GM12878 (cell line): Measurements from ENCODE around the gene BMAL1. TPM values are rescaled to one million over a fixed set of nuclear protein-coding genes. Genes with fewer than 3 reads are reported as not detected.

Source experiments
- ATF7 ChIP-seq: fragments of 450-650 bp; IDR thresholded peaks from 2 replicates; pipeline ENCODE4 v1.6.1; 2016; ENCODE audit warnings: low read depth, mild to moderate bottlenecking
- BHLHE40 ChIP-seq, 2 experiments: fragments of 450-650 bp in 1 of 2; IDR thresholded peaks; 2 replicates each; pipeline ENCODE4 v1.6.1; 2011 to 2017; ENCODE audit warnings: low read depth in 2 of 2, borderline replicate concordance in 1 of 2, improper control_type of control experiment in 1 of 2, low read length in 1 of 2, mild to moderate bottlenecking in 1 of 2
- CBX3 ChIP-seq: fragments of 200-600 bp; sonication (generic); IDR thresholded peaks from 2 replicates; pipeline ENCODE4 v1.6.1; 2016; ENCODE audit warnings: low read depth, borderline replicate concordance
- GABPA ChIP-seq: IDR thresholded peaks from 2 replicates; pipeline ENCODE4 v1.6.1; 2014; ENCODE audit warnings: antibody characterized with exemption, low read depth, mild to moderate bottlenecking, inconsistent platforms
- JUND ChIP-seq: IDR thresholded peaks from 2 replicates; pipeline ENCODE4 v1.6.1; 2012; ENCODE audit warnings: low read depth, mild to moderate bottlenecking, low read length, improper control_type of control experiment, moderate library complexity
- MEF2B ChIP-seq: fragments of 450-650 bp; IDR thresholded peaks from 2 replicates; pipeline ENCODE4 v1.6.1; 2018; ENCODE audit warnings: mild to moderate bottlenecking, moderate library complexity; ENCODE audit not compliant: partially characterized antibody, poor library complexity, severe bottlenecking
- MTA2 ChIP-seq: fragments of 450-650 bp; IDR thresholded peaks from 2 replicates; pipeline ENCODE4 v1.6.1; 2016; ENCODE audit warnings: low read depth, mild to moderate bottlenecking, moderate library complexity
- PAX8 ChIP-seq: fragments of 450-650 bp; IDR thresholded peaks from 2 replicates; pipeline ENCODE4 v1.6.1; 2017; ENCODE audit warnings: mild to moderate bottlenecking, moderate library complexity
- RCOR1 ChIP-seq: conservative IDR thresholded peaks from 2 replicates; pipeline ENCODE4 v1.6.1; 2012; ENCODE audit warnings: low read depth, low read length, improper control_type of control experiment
- RELA ChIP-seq: fragments of 450-650 bp; IDR thresholded peaks from 2 replicates; pipeline ENCODE4 v1.8.0; 2014; ENCODE audit warnings: borderline replicate concordance; ENCODE audit not compliant: partially characterized antibody
- SIX5 ChIP-seq: IDR thresholded peaks from 2 replicates; pipeline ENCODE4 v1.6.1; 2011; ENCODE audit warnings: mild to moderate bottlenecking, low read depth, low read length, moderate library complexity; ENCODE audit not compliant: severe bottlenecking
- SMAD1 ChIP-seq: fragments of 450-650 bp; IDR thresholded peaks from 2 replicates; pipeline ENCODE4 v1.6.1; 2018; ENCODE audit warnings: mild to moderate bottlenecking, low read depth; ENCODE audit not compliant: partially characterized antibody
- SP1 ChIP-seq: IDR thresholded peaks from one replicate; pipeline ENCODE4 v1.6.1; 2011; ENCODE audit warnings: low read depth, low read length
- SREBF1 ChIP-seq: IDR thresholded peaks from 2 replicates; pipeline ENCODE4 v1.6.1; 2012; ENCODE audit warnings: mild to moderate bottlenecking, low read length
- STAT1 ChIP-seq: fragments of 450-650 bp; conservative IDR thresholded peaks from 2 replicates; pipeline ENCODE4 v1.6.1; 2014; ENCODE audit warnings: antibody characterized with exemption, mild to moderate bottlenecking
- TCF12 ChIP-seq: IDR thresholded peaks from 2 replicates; pipeline ENCODE4 v1.6.1; 2011; ENCODE audit warnings: low read depth, mild to moderate bottlenecking, low read length
- ZBTB4 ChIP-seq: fragments of 450-650 bp; formaldehyde crosslinking; IDR thresholded peaks from 2 replicates; pipeline ENCODE4 v1.4.0; 2022; ENCODE audit warnings: mild to moderate bottlenecking, moderate library complexity
- ZNF384 ChIP-seq: IDR thresholded peaks from 2 replicates; pipeline ENCODE4 v1.6.1; 2012; ENCODE audit warnings: low read depth, mild to moderate bottlenecking, low read length, improper control_type of control experiment, borderline replicate concordance
- polyA plus RNA-seq, 11 experiments: library from polyadenylated mRNA; depleted of rRNA in 4 of 11; unstranded in 6 of 11; stranded (reverse) in 5 of 11; fragments of >200 nt; fragmentation: Nextera tagmentation in 4 of 11; fragmentation: Illumina TruSeq in 1 of 11; extraction: Ambion mirVana in 4 of 11; extraction: Trizol in 1 of 11; gene quantifications; 1 replicate in 1 of 11; 2 replicates in 10 of 11; pipeline versions ENCODE4 v1.2.1 to v1.2.3, GENCODE V29; 2011 to 2016; ENCODE audit warnings: inconsistent platforms in 2 of 11, missing spikeins in 2 of 11, low read depth in 1 of 11
- total RNA-seq, 4 experiments: library from RNA; depleted of rRNA in 3 of 4; stranded (reverse); fragments of >200 nt in 3 of 4; fragmentation: Illumina TruSeq in 1 of 4; extraction: Trizol in 1 of 4; gene quantifications; 2 replicates each; pipeline versions ENCODE4 v1.2.1 to v1.2.3, GENCODE V29; 2013 to 2021
- TF ChIP-seq, protein P1 (sequence below): fragments of 150-350 bp; IDR thresholded peaks from 2 replicates; pipeline ENCODE4 v1.6.1; 2014; ENCODE audit warnings: mild to moderate bottlenecking, low read depth, low read length
- TF ChIP-seq, protein P2 (sequence below): fragments of 450-650 bp; IDR thresholded peaks from 2 replicates; pipeline ENCODE4 v1.6.1; 2014; ENCODE audit warnings: mild to moderate bottlenecking
- TF ChIP-seq, protein P3 (sequence below): IDR thresholded peaks from 2 replicates; pipeline ENCODE4 v1.6.1; 2011; ENCODE audit warnings: low read depth, low read length, improper control_type of control experiment, borderline replicate concordance

Gene BMAL1
- total and polyA plus RNA-seq, 10 of the 15 experiments (the other 5 are each of a cell fraction or from before 2014, with no cell fraction given): 3.5 to 40.6 (median 13.6) TPM

DNA sequence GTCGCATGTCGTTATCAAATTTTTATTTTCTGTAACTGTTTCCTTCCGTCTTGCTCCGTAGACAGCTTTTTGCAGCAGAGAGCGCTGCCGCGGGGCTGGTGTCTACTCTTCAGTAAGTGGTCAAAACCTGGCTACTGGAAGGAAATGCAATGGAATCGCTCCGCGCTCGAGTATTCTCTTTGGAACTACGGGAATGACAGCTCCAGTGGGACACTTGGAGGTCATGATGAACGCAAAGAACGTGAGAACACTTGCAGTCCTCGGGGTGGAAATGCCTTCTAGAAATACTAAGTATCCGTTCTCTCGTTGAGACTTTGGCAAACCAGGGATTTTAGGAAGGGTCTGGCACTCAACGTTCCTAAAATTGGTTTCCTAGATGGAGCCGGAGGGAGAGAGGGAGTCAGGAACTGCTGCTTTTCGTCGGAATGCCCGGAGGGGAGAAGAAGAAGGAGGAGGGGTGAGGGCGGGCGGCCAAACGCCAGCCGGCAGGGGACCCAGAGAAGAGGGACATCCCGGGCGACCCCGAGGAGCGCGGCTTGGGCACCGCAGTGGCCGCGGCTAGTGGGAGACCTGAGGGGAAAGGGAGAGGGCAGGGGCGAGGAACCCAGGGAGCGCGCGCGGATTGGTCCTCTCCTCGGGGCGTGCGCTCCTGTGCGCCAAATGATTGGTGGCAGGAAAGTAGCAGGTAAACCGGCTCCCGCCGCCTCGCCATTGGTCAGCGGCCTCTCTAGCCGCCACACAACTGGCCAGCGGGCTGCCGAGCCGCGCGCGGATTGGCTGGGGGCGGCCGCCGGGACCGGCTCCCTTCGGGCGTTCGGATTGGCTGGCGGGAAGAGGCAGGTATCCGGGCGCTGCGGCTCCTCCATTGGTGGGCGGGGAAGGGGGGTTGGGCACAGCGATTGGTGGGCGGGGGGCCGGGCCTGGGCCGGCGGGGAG is 490 bp upstream of the BMAL1 start (continued):
- TF ChIP-seq CBX3 (no peak), SREBF1 (no peak), MEF2B (no peak), MTA2 (no peak), JUND (no peak), SMAD1 (no peak), RELA (no peak), ZBTB4 (peak; percentile 83; the same call in 1 of the 2 replicates), PAX8 (no peak), SP1 (peak; percentile 100), GABPA (no peak), RCOR1 (no peak), ATF7 (no peak), TCF12 (no peak), ZNF384 (no peak), SIX5 (peak; percentile 26), STAT1 (no peak), BHLHE40 (IDR thresholded peaks at IDR 0.05; ENCODE audit: borderline replicate concordance in 1 of 2, low read depth in 2 of 2, low read length in 1 of 2) (peak in 1 of 2 experiments; percentile 68; a peak in 1 of 4 replicates)
- TF ChIP-seq, protein P1, sequence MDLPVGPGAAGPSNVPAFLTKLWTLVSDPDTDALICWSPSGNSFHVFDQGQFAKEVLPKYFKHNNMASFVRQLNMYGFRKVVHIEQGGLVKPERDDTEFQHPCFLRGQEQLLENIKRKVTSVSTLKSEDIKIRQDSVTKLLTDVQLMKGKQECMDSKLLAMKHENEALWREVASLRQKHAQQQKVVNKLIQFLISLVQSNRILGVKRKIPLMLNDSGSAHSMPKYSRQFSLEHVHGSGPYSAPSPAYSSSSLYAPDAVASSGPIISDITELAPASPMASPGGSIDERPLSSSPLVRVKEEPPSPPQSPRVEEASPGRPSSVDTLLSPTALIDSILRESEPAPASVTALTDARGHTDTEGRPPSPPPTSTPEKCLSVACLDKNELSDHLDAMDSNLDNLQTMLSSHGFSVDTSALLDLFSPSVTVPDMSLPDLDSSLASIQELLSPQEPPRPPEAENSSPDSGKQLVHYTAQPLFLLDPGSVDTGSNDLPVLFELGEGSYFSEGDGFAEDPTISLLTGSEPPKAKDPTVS: no peak
- TF ChIP-seq, protein P2, sequence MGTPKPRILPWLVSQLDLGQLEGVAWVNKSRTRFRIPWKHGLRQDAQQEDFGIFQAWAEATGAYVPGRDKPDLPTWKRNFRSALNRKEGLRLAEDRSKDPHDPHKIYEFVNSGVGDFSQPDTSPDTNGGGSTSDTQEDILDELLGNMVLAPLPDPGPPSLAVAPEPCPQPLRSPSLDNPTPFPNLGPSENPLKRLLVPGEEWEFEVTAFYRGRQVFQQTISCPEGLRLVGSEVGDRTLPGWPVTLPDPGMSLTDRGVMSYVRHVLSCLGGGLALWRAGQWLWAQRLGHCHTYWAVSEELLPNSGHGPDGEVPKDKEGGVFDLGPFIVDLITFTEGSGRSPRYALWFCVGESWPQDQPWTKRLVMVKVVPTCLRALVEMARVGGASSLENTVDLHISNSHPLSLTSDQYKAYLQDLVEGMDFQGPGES: peak; percentile 98
- TF ChIP-seq, protein P3, sequence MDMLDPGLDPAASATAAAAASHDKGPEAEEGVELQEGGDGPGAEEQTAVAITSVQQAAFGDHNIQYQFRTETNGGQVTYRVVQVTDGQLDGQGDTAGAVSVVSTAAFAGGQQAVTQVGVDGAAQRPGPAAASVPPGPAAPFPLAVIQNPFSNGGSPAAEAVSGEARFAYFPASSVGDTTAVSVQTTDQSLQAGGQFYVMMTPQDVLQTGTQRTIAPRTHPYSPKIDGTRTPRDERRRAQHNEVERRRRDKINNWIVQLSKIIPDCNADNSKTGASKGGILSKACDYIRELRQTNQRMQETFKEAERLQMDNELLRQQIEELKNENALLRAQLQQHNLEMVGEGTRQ: no peak
